GM18511 (cell line): ENCODE data around the gene TRIM37.
"Not testable (repeated sequence)": the region's sequence is repeated elsewhere in the genome, so short reads cannot be mapped to it uniquely, and the experiment has no call there.

Source experiments
- ATAC-seq: cut with Tn5 transposase; IDR thresholded peaks from one replicate; pipeline ENCODE4 v1.9.1; 2021; ENCODE audit warnings: mild to moderate bottlenecking, moderate library complexity; ENCODE audit not compliant: unreplicated experiment

Gene TRIM37

GRCh38 chr17:58954358-58954757 lies 152.3 kb downstream of the TRIM37 start:
- ATAC-seq: not testable (repeated sequence)

GRCh38 chr17:58947824-58948223 lies 158.9 kb downstream of the TRIM37 start:
- ATAC-seq: no peak

GRCh38 chr17:58947411-58947810 lies 159.3 kb downstream of the TRIM37 start:
- no peak for ATAC-seq

- ATAC-seq: no peak
Observed at GRCh38 chr17:58944166-58944565, 162.5 kb downstream of the TRIM37 start.

- no peak for ATAC-seq
Observed at GRCh38 chr17:58936295-58936694, 170.4 kb downstream of the TRIM37 start.

- no peak for ATAC-seq
Observed at GRCh38 chr17:58932956-58933355, 173.7 kb downstream of the TRIM37 start.
